Tibial artery (tissue), 4 donors: ENCODE measurements around the gene CDX1.

Source experiments
- DNase-seq, 2 donors: peaks; one replicate each; pipeline ENCODE4 v3.0.0-alpha.2; 2019
- H3K27ac ChIP-seq, 2 donors: fragments of 200-600 bp; sonication (generic) in 1 of 2; 1 replicate in 1 of 2; 2 replicates in 1 of 2; pipeline ENCODE4 v1.5.1; 2018 to 2019; ENCODE audit warnings: mild to moderate bottlenecking in 1 of 2
- H3K27me3 ChIP-seq, 2 donors: fragments of 200-600 bp; sonication (generic) in 1 of 2; one replicate each; pipeline versions ENCODE4 v1.5.1 to v1.6.0; 2016 to 2019
- H3K36me3 ChIP-seq, 3 donors: fragments of 200-600 bp; sonication (generic) in 2 of 3; one replicate each; pipeline ENCODE4 v1.5.1; 2016 to 2019; ENCODE audit warnings: mild to moderate bottlenecking in 2 of 3
- H3K4me1 ChIP-seq, 4 donors: fragments of 200-600 bp; sonication (generic) in 2 of 4; 1 replicate in 3 of 4; 2 replicates in 1 of 4; pipeline ENCODE4 v1.5.1; 2016 to 2019
- H3K4me3 ChIP-seq, 2 donors: fragments of 200-600 bp; sonication (generic) in 1 of 2; 1 replicate in 1 of 2; 2 replicates in 1 of 2; pipeline ENCODE4 v1.5.1; 2018 to 2019; ENCODE audit warnings: mild to moderate bottlenecking in 2 of 2
- H3K9me3 ChIP-seq, 3 donors: fragments of 200-600 bp; sonication (generic) in 1 of 3; one replicate each; pipeline ENCODE4 v1.5.1; 2016 to 2019
- intact Hi-C: fragments of 100-400 bp; cut with DNase I; formaldehyde crosslinking; loops from one replicate; pipeline ENCODE4 v1.15.0; 2023; ENCODE audit warnings: low total_unique reads
- TF ChIP-seq, protein P1 (sequence below), 2 experiments: fragments of 200-600 bp in 1 of 2; fragments of 450-650 bp in 1 of 2; IDR thresholded peaks; one replicate each; pipeline ENCODE4 v1.5.1; 2017 to 2019; ENCODE audit warnings: antibody characterized with exemption in 2 of 2, mild to moderate bottlenecking in 1 of 2, moderate library complexity in 1 of 2

CDX1 gene

GRCh38 chr5:150141544-150142184, 24.9 kb upstream of the CDX1 start:
- no peaks in the 10 kb centered on the region for H3K9me3 ChIP-seq
- H3K36me3 ChIP-seq, result peaks cover 2 to 14% (median 4%) of the 10 kb centered on the region in 3 donors
- intact Hi-C loops, result no loop called here
- peak overlapping the region in 1 of 2 donors; percentile 11 for H3K4me3 ChIP-seq
- TF ChIP-seq, protein P1, sequence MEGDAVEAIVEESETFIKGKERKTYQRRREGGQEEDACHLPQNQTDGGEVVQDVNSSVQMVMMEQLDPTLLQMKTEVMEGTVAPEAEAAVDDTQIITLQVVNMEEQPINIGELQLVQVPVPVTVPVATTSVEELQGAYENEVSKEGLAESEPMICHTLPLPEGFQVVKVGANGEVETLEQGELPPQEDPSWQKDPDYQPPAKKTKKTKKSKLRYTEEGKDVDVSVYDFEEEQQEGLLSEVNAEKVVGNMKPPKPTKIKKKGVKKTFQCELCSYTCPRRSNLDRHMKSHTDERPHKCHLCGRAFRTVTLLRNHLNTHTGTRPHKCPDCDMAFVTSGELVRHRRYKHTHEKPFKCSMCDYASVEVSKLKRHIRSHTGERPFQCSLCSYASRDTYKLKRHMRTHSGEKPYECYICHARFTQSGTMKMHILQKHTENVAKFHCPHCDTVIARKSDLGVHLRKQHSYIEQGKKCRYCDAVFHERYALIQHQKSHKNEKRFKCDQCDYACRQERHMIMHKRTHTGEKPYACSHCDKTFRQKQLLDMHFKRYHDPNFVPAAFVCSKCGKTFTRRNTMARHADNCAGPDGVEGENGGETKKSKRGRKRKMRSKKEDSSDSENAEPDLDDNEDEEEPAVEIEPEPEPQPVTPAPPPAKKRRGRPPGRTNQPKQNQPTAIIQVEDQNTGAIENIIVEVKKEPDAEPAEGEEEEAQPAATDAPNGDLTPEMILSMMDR (IDR thresholded peaks at IDR 0.05), result no peak
- no peak for DNase-seq
- H3K27ac ChIP-seq, result peak overlapping the region; percentile 89 to 98
- H3K4me1 ChIP-seq, result peaks cover 11 to 99% (median 94%) of the 10 kb centered on the region in 4 donors
- H3K27me3 ChIP-seq, result no peaks in the 10 kb centered on the region

DNA sequence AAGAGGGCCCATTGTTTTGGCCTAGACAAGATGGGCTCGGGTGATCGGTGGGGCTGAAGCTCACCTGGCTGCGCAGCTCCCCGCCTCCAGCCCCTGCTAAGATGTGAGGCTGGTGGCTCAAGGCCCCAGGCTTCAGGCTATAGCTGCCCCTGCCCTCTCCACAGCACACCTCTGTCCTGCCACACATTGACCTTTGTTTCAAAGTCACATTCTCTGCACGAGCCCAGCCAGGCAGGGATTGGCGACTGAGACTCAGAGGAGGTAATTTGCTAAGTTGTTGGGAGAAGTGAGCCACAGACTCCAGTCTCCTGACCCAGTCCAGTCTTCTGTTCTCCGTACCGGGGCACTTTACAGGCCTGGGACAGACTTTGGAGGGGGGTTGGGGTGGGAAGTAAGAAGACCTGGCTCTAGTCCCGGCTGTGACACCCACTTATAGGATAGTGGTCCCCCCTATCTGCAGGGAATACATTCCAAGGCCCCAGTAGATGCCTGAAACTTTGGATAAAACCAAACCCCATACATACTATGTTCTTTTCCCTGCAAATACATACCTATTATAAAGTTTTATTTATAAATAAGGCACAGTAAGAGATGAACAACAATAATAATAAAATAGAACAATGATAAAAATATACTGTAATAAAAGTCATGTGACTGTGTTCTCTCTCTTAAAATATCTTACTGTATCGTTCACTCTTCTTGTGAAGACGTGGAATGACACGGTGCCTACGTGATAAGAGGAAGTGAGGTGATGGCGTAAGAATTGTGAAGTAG, 24.2 kb upstream of the CDX1 start:
- intact Hi-C loops, result no loop called here
- TF ChIP-seq, protein P1 (IDR thresholded peaks at IDR 0.05), result no peak
- Histone ChIP-seq H3K27ac (peak overlapping the region; percentile 89 to 98), H3K4me3 (peak overlapping the region in 1 of 2 donors; percentile 41), H3K4me1 (peaks cover 11 to 99% (median 94%) of the 10 kb centered on the region in 4 donors), H3K9me3 (no peaks in the 10 kb centered on the region), H3K27me3 (no peaks in the 10 kb centered on the region), H3K36me3 (peaks cover 0 to 10% (median 0%) of the 10 kb centered on the region in 3 donors)
- DNase-seq, result no peak

GRCh38 chr5:150142959-150143349, 23.6 kb upstream of the CDX1 start:
- DNase-seq, result peak in 1 of 2 donors; percentile 81
- intact Hi-C loops, result no loop called here
- Histone ChIP-seq H3K9me3 (no peaks in the 10 kb centered on the region), H3K27ac (peak overlapping the region; percentile 89 to 98), H3K27me3 (no peaks in the 10 kb centered on the region), H3K4me1 (peaks cover 11 to 99% (median 93%) of the 10 kb centered on the region in 4 donors), H3K4me3 (peak overlapping the region in 1 of 2 donors; percentile 41), H3K36me3 (peaks cover 0 to 12% (median 0%) of the 10 kb centered on the region in 3 donors)
- TF ChIP-seq, protein P1 (IDR thresholded peaks at IDR 0.05), result no peak

DNA sequence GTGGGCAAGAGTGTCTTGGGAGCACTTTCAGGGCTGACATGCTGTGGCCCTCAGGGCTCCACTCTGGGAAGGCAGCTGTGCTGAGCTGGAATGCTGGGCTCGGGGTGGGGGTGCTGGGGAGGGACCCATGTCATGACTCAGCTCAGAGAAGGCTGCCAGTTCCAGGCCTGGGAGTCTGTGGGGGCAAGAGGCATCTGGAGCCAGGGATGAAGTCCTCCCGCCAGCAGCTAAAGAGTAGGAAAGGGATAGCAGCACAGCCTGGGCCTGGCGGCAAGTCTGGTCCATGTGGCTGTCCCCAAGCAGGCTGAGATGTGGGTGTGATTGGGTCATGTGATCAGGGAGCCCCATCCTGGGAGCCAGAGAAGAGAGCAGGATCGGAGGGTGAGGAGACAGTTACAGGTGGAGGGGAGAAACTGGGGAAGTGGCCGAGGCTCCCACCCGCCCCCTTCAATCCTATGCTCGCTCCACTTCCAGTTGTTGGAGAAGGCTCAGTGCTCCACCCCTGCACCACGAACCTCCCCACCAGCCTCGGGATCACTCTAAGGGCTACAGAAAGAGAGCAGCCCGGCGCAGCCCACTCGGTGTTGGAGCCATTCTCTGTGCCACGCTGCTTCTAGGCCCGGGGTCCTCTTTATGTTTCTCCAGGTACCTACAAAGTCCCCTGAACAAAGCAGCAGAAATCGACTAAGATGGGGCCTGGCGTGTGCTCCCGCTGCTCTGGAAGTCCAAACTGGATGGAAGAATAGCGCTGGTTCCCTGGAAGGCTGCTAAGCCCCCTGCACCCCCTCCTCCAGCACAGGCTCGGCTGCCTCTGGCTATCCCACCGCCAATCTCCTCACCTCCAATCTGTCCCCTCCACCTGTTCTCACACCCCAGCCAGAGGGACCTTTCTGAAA, 23.0 kb upstream of the CDX1 start:
- Histone ChIP-seq H3K9me3 (no peaks in the 10 kb centered on the region), H3K27me3 (no peaks in the 10 kb centered on the region), H3K27ac (peak overlapping the region; percentile 89 to 98), H3K4me3 (peak overlapping the region; percentile 37 to 41), H3K36me3 (peaks cover 0 to 12% (median 0%) of the 10 kb centered on the region in 3 donors), H3K4me1 (peaks cover 11 to 99% (median 91%) of the 10 kb centered on the region in 4 donors)
- TF ChIP-seq, protein P1 (IDR thresholded peaks at IDR 0.05), result no peak
- DNase-seq, result peak; percentile 91 to 96
- intact Hi-C loops, result no loop called here

GRCh38 chr5:150144246-150144801, 22.3 kb upstream of the CDX1 start:
- H3K36me3 ChIP-seq, result peaks cover 0 to 12% (median 0%) of the 10 kb centered on the region in 3 donors
- peak; percentile 74 to 92 for DNase-seq
- H3K4me1 ChIP-seq, result peaks cover 11 to 99% (median 92%) of the 10 kb centered on the region in 4 donors
- H3K27me3 ChIP-seq, result no peaks in the 10 kb centered on the region
- peak overlapping the region; percentile 37 to 41 for H3K4me3 ChIP-seq
- H3K27ac ChIP-seq, result peak overlapping the region; percentile 89 to 98
- intact Hi-C loops, result no loop called here
- no peaks in the 10 kb centered on the region for H3K9me3 ChIP-seq
- TF ChIP-seq, protein P1 (IDR thresholded peaks at IDR 0.05), result no peak
